Activated B cell treated with CpG ODN at 0.5 μM for 24 hours (primary cell): ENCODE data around the gene ESRP2. TPM values are rescaled to one million over a fixed set of nuclear protein-coding genes. Genes with fewer than 3 reads are reported as not detected.

Source experiments
- ATAC-seq: fragments of 200-7000 bp; cut with Tn5 transposase; one replicate; pipeline ENCODE4 v1.10.0; 2021; ENCODE audit warnings: low read depth, mild to moderate bottlenecking, moderate library complexity
- CTCF ChIA-PET: fragments of 350-600 bp; sonication (Branson Sonifier 250); formaldehyde crosslinking; loops from one replicate; lab custom pipeline; 2021; ENCODE audit warnings: antibody characterized with exemption; lab: Charles Lee
- POLR2A ChIA-PET: fragments of 350-600 bp; sonication (Branson Sonifier 250); formaldehyde crosslinking; loops from one replicate; lab custom pipeline; 2021; ENCODE audit warnings: antibody characterized with exemption; lab: Charles Lee
- DNase-seq: peaks from one replicate; pipeline ENCODE4 v3.0.0; 2022
- H3K27ac Mint-ChIP-seq: one replicate; pipeline ENCODE4 v1.8.0; 2020; ENCODE audit warnings: mixed read lengths
- H3K27me3 Mint-ChIP-seq: one replicate; pipeline ENCODE4 v1.8.0; 2021; ENCODE audit warnings: mixed read lengths
- H3K36me3 Mint-ChIP-seq: one replicate; pipeline ENCODE4 v1.8.0; 2021; ENCODE audit warnings: low read depth, mixed read lengths
- H3K4me1 Mint-ChIP-seq: one replicate; pipeline ENCODE4 v1.8.0; 2021; ENCODE audit warnings: mixed read lengths
- H3K4me3 Mint-ChIP-seq: one replicate; pipeline ENCODE4 v1.8.0; 2020; ENCODE audit warnings: mild to moderate bottlenecking, mixed read lengths
- H3K9me3 Mint-ChIP-seq: one replicate; pipeline ENCODE4 v1.8.0; 2020; ENCODE audit warnings: mixed read lengths
- intact Hi-C: fragments of 100-400 bp; cut with micrococcal nuclease; formaldehyde crosslinking; loops from one replicate; pipeline ENCODE4 v1.15.1; 2024
- total RNA-seq: library from RNA; stranded (reverse); gene quantifications from 2 replicates; pipeline ENCODE4 v1.2.3, GENCODE V29; 2022
- TF ChIP-seq, protein P1 (sequence below): fragments of 200-600 bp; IDR thresholded peaks from one replicate; pipeline ENCODE4 v1.8.0; 2022; ENCODE audit warnings: antibody characterized with exemption, mild to moderate bottlenecking

ESRP2 gene
- total RNA-seq, 1 donor from 2014 or later, result 0.40 TPM

DNA sequence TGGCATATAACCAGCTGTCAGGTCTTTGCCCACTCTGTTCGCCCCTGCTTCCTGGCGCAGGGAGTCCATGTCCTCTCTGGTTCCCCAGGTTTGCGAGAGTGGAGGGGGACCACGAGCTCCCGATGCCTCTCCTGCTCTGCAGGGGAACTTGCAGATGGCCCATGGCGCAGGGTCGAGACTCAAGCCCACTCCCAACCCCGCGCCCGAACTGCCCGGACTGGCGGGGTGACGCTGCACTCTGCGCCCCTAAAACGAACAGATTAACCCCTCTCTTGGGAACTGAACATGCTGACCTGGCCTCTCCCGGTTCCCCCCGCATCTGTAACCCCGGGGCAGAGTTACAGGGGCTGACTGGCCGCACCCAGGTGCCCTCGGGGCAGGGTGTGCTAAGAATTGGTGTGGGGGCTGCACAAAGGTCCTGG is 8.6 kb upstream of the ESRP2 start:
- CTCF ChIA-PET, result interaction anchor here (0.7 to 2.9 kb wide), 6 partner anchors 8 to 764 kb away, joined by 3 to 11 read pairs (median 4); partner anchors contain the start of genes ATP6V0D1 and SLC7A6
- intact Hi-C loops, result loop anchor here (2.0 to 10.0 kb wide), 2 partner anchors 66 to 200 kb away; partner anchors contain the start of genes PRMT7, SLC7A6OS and SMPD3

DNA sequence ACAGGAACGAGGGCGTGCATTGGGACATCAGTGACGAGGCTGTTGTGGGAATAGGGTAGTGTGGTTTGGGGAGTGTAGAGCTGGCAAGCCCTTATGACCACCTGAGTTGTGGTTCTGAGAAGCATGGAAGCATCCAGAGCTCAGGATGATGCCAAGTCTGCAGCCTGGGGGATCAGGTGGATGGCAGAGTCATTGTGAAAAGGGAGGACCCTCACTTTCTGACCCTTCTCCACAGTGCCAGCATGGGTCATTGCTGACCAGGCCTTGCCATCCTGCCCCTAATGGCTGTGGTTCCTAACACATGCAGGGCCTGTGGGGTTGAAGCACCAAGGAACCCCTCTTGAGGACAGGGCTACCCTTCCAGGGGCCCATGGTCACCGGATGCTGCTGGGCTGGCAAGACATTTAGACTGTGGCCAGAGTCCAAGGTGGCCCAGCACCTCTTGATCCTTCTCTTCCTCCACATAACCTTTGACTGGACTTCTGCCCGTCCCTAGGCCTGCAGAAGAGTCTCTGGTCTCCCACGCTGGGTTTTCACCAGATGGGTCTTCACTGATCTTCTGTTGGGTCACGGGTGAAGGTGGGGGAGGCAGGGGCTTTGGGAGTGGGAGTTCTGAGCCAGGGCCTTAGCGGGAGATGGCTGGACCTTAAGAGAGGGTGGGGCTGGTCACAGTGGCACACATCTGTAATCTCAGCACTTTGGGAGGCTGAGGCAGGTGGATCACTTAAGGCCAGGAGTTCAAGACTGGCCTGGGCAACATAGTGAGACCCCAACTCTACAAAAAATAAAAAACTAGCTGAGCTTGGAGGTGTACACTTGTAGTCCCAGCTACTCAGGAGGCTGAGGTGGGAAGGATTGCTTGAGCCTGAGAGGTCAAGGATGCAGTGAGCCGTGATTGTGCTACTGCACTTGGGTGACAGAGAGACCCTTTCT is 7.3 kb upstream of the ESRP2 start:
- DNase-seq (no peak), ATAC-seq (no peak)
- TF ChIP-seq, protein P1, sequence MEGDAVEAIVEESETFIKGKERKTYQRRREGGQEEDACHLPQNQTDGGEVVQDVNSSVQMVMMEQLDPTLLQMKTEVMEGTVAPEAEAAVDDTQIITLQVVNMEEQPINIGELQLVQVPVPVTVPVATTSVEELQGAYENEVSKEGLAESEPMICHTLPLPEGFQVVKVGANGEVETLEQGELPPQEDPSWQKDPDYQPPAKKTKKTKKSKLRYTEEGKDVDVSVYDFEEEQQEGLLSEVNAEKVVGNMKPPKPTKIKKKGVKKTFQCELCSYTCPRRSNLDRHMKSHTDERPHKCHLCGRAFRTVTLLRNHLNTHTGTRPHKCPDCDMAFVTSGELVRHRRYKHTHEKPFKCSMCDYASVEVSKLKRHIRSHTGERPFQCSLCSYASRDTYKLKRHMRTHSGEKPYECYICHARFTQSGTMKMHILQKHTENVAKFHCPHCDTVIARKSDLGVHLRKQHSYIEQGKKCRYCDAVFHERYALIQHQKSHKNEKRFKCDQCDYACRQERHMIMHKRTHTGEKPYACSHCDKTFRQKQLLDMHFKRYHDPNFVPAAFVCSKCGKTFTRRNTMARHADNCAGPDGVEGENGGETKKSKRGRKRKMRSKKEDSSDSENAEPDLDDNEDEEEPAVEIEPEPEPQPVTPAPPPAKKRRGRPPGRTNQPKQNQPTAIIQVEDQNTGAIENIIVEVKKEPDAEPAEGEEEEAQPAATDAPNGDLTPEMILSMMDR, result no peak
- H3K4me1 Mint-ChIP-seq, result peaks cover 42% of the 10 kb centered on the region
- intact Hi-C loops, result loop anchor here (10.0 kb wide), 1 partner anchor 202 kb away; the partner anchor contains the start of gene SMPD3
- H3K27ac Mint-ChIP-seq, result no peak overlapping the region
- H3K4me3 Mint-ChIP-seq, result peak overlapping the region; percentile 98
- no peaks in the 10 kb centered on the region for H3K9me3 Mint-ChIP-seq
- H3K27me3 Mint-ChIP-seq, result no peaks in the 10 kb centered on the region
- ChIA-PET CTCF (interaction anchor here (2.9 to 3.4 kb wide), 2 partner anchors 18 to 85 kb away, joined by 11 to 23 read pairs; no protein-coding TSS in a partner anchor), POLR2A (interaction anchor here (0.6 kb wide), 3 partner anchors 14 to 385 kb away, joined by 4 read pairs; no protein-coding TSS in a partner anchor)
- peaks cover 3% of the 10 kb centered on the region for H3K36me3 Mint-ChIP-seq

More for the DNA sequence above, 8.6 kb upstream of the ESRP2 start:
- Mint-ChIP-seq H3K4me1 (peaks cover 37% of the 10 kb centered on the region), H3K9me3 (no peaks in the 10 kb centered on the region), H3K27me3 (no peaks in the 10 kb centered on the region), H3K4me3 (peak overlapping the region; percentile 98), H3K36me3 (peaks cover 4% of the 10 kb centered on the region), H3K27ac (no peak overlapping the region)
- no peak for DNase-seq
- no peak for ATAC-seq
- TF ChIP-seq, protein P1, result no peak
- POLR2A ChIA-PET, result interaction anchor here (0.5 to 2.1 kb wide), 10 partner anchors 8 to 765 kb away, joined by 3 to 13 read pairs (median 4); partner anchors contain the start of genes ESRP2, PRMT7, SLC7A6 and SLC7A6OS

DNA sequence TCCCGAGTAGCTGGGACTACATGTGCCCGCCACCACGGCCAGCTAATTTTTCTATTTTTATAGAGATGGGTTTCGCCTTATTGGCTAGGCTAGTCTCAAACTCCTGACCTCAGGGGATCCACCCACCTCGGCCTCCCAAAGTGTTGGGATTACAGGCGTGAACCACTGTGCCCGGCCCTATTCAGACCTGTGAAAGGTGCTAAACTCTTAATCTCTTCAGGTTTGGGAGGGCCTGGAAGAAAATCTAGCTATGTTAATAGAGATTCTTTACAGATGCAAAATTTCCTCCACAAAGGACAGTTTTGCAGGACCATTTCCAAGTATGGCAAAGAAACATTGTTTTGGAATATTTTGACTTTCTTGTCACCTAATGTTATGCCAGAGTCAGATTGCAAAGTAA is 6.2 kb upstream of the ESRP2 start:
- POLR2A ChIA-PET, result interaction anchor here (1.2 kb wide), 1 partner anchor 16 kb away, joined by 5 read pairs; no protein-coding TSS in a partner anchor
- TF ChIP-seq, protein P1, result no peak
- intact Hi-C loops, result loop anchor here (10.0 kb wide), 1 partner anchor 203 kb away; the partner anchor contains the start of gene SMPD3
- H3K9me3 Mint-ChIP-seq, result no peaks in the 10 kb centered on the region
- no peak overlapping the region for H3K27ac Mint-ChIP-seq
- H3K27me3 Mint-ChIP-seq, result no peaks in the 10 kb centered on the region
- CTCF ChIA-PET, result interaction anchor here (1.2 to 3.4 kb wide), 2 partner anchors 22 to 87 kb away, joined by 3 to 23 read pairs; partner anchors contain the start of gene SLC7A6
- DNase-seq, result no peak
- H3K4me3 Mint-ChIP-seq, result no peak overlapping the region
- peaks cover 41% of the 10 kb centered on the region for H3K4me1 Mint-ChIP-seq
- ATAC-seq, result no peak
- peaks cover 6% of the 10 kb centered on the region for H3K36me3 Mint-ChIP-seq

DNA sequence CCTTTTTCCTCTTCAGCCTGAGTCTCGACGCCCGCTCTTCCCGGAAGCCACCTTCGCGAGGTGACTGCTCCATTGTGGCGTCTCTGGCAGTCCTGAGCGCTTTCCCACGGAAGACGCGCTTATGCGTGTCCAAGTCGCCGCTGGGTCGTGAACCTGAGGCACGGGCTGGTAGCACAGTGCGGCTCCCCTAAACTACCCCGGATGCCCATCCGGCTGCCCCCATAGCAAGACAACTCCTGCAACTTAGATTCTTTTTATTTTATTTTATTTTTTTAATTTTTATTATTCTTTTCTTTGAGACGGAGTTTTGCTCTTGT is 2.1 kb upstream of the ESRP2 start:
- peaks cover 3% of the 10 kb centered on the region for H3K36me3 Mint-ChIP-seq
- H3K4me3 Mint-ChIP-seq, result peak overlapping the region; percentile 93
- TF ChIP-seq, protein P1, result no peak
- peaks cover 32% of the 10 kb centered on the region for H3K4me1 Mint-ChIP-seq
- POLR2A ChIA-PET, result interaction anchor here (1.4 to 1.6 kb wide), 3 partner anchors 20 to 432 kb away, joined by 3 to 4 read pairs (median 3); partner anchors contain the start of genes RANBP10 and TSNAXIP1
- CTCF ChIA-PET, result interaction anchor here (0.9 to 2.0 kb wide), 3 partner anchors 8 to 91 kb away, joined by 3 to 8 read pairs (median 6); partner anchors contain the start of gene SLC7A6
- intact Hi-C loops, result loop anchor here (10.0 kb wide), 2 partner anchors 573 to 753 kb away; partner anchors contain the start of genes ACD, AGRP, ATP6V0D1 and C16orf86
- peak; percentile 2 for ATAC-seq
- no peaks in the 10 kb centered on the region for H3K9me3 Mint-ChIP-seq
- no peak for DNase-seq
- H3K27ac Mint-ChIP-seq, result peak overlapping the region; percentile 79
- no peaks in the 10 kb centered on the region for H3K27me3 Mint-ChIP-seq
